ENCODE data around the gene MRAP.

GRCh38 chr21:32256873-32257620, 41.6 kb upstream of the MRAP start:
- TF ChIP-seq EZH2phosphoT487 (IDR thresholded peaks at IDR 0.05; ENCODE audit: borderline replicate concordance) (no peak), ELF1 (IDR thresholded peaks at IDR 0.05; ENCODE audit: borderline replicate concordance, low read depth) (no peak), CTCF (IDR thresholded peaks at IDR 0.05 in 2 of 3, conservative IDR thresholded peaks at IDR 0.05 in 1 of 3; ENCODE audit: borderline replicate concordance in 1 of 3, insufficient read depth in 1 of 3, low read depth in 2 of 3, low read length in 2 of 3) (no peak), POLR2A (IDR thresholded peaks at IDR 0.05; ENCODE audit: borderline replicate concordance, extremely low read depth, insufficient read depth, insufficient read length) (no peak), REST (IDR thresholded peaks at IDR 0.05; ENCODE audit: low read depth) (no peak), SRF (IDR thresholded peaks at IDR 0.05; ENCODE audit: low read depth) (no peak)

All from HCT116 (cell line).